Kidney (tissue), 14 donors: Measurements from ENCODE around the gene SMIM3. TPM values are rescaled to one million over a fixed set of nuclear protein-coding genes. Genes with fewer than 3 reads are reported as not detected.

Experiments
- DNase-seq, 5 donors: peaks; one replicate each; pipeline ENCODE4 v3.0.0-alpha.2; 2013 to 2020
- FAIRE-seq: peaks from 2 replicates; lab custom pipeline; 2012; peaks lifted over from hg19 to GRCh38; lab: Jason Lieb, UNC
- H3K27ac ChIP-seq, 2 donors: one replicate each; pipeline ENCODE4 v1.7.0; 2013; ENCODE audit warnings: low read depth in 2 of 2, low read length in 2 of 2, inconsistent platforms in 1 of 2
- H3K27me3 ChIP-seq: one replicate; pipeline ENCODE4 v1.7.1; 2013; ENCODE audit warnings: low read length, inconsistent platforms; ENCODE audit not compliant: control insufficient read depth, insufficient read depth
- H3K36me3 ChIP-seq, 3 donors: one replicate each; pipeline versions ENCODE4 v1.7.0 to v1.7.1; 2013; ENCODE audit warnings: low read length in 3 of 3, control low read depth in 1 of 3, inconsistent platforms in 1 of 3; ENCODE audit not compliant: insufficient read depth in 3 of 3, control insufficient read depth in 2 of 3
- H3K4me1 ChIP-seq, 3 donors: one replicate each; pipeline versions ENCODE4 v1.7.0 to v1.7.1; 2013; ENCODE audit warnings: low read length in 3 of 3, inconsistent platforms in 1 of 3, low read depth in 1 of 3; ENCODE audit not compliant: control insufficient read depth in 2 of 3, insufficient read depth in 2 of 3
- H3K4me3 ChIP-seq, 3 donors: one replicate each; pipeline versions ENCODE4 v1.7.0 to v1.8.1; 2013; ENCODE audit warnings: low read length in 3 of 3, control low read depth in 1 of 3, inconsistent platforms in 1 of 3
- H3K9ac ChIP-seq, 3 donors: one replicate each; pipeline versions ENCODE4 v1.7.0 to v1.7.1; 2013; ENCODE audit warnings: low read length in 3 of 3, control low read depth in 1 of 3, inconsistent platforms in 1 of 3
- H3K9me3 ChIP-seq, 3 donors: one replicate each; pipeline versions ENCODE4 v1.7.0 to v1.7.1; 2013; ENCODE audit warnings: low read length in 3 of 3, control low read depth in 1 of 3, inconsistent platforms in 1 of 3; ENCODE audit not compliant: control insufficient read depth in 2 of 3, insufficient read depth in 1 of 3
- CTCF ChIP-seq: IDR thresholded peaks from 3 replicates; pipeline ENCODE4 v1.5.1; 2012; ENCODE audit warnings: mild to moderate bottlenecking, moderate library complexity, borderline replicate concordance; ENCODE audit not compliant: insufficient read depth; ENCODE audit errors: extremely low read depth
- intact Hi-C: fragments of 100-400 bp; cut with DNase I; formaldehyde crosslinking; loops from one replicate; pipeline ENCODE4 v1.11.1; 2022
- polyA plus RNA-seq: library from polyadenylated mRNA; stranded (reverse); fragments of 350-450 nt; fragmentation: Illumina TruSeq; extraction: RNeasy Lipid Tissue Mini Kit (QIAGEN cat#74804); gene quantifications from one replicate; pipeline ENCODE4 v1.2.3, GENCODE V29; 2014; ENCODE audit warnings: low read depth, low replicate concordance; ENCODE audit not compliant: insufficient read depth
- total RNA-seq: library from RNA; stranded (reverse); fragmentation: NEBNext Ultra II Directional; extraction: Animal tissue kit (Norgen Biotek cat#: 25700); gene quantifications from one replicate; pipeline ENCODE4 v1.2.1, GENCODE V29; 2021
- donor health status: control.
- donor health status: control.
- donor health status: control.
- donor health status: control.
- donor health status: control.
- donor health status: DM: yes; HTN: yes; CAD: no.
- donor health status: Normal renal cell carcinoma (clear cell type).

Gene SMIM3
- total and polyA plus RNA-seq, 2 donors from 2014 or later, result 23.0 to 23.9 TPM

- DNase-seq (peak in 1 of 5 donors; percentile 53), FAIRE-seq (no peak)
- intact Hi-C loops, result no loop called here
- no peaks in the 10 kb centered on the region for H3K9me3 ChIP-seq
- peak overlapping the region; percentile 79 to 91 for H3K27ac ChIP-seq
- peak overlapping the region in 1 of 3 donors; percentile 7 for H3K4me3 ChIP-seq
- TF ChIP-seq CTCF, result no peak
- peaks cover 7 to 33% (median 27%) of the 10 kb centered on the region in 3 donors for H3K4me1 ChIP-seq
- no peaks in the 10 kb centered on the region for H3K36me3 ChIP-seq
- peak overlapping the region in 2 of 3 donors; percentile 10 to 17 for H3K9ac ChIP-seq
- no peaks in the 10 kb centered on the region for H3K27me3 ChIP-seq
Measured at GRCh38 chr5:150782850-150783249, 4.3 kb downstream of the SMIM3 start.

- Histone ChIP-seq H3K4me3 (peak overlapping the region in 2 of 3 donors; percentile 22 to 23), H3K27ac (peak overlapping the region; percentile 79 to 88), H3K4me1 (peaks cover 7 to 31% (median 24%) of the 10 kb centered on the region in 3 donors), H3K36me3 (no peaks in the 10 kb centered on the region), H3K27me3 (no peaks in the 10 kb centered on the region), H3K9ac (peak overlapping the region in 2 of 3 donors; percentile 10 to 17), H3K9me3 (no peaks in the 10 kb centered on the region)
- DNase-seq (peak; percentile 67 to 97 (median 85)), FAIRE-seq (peak; percentile 62)
- intact Hi-C loops, result no loop called here
- no peak for TF ChIP-seq CTCF
Measured at GRCh38 chr5:150783422-150783928, 4.9 kb downstream of the SMIM3 start.

- Histone ChIP-seq H3K27ac (no peak overlapping the region), H3K9ac (no peak overlapping the region), H3K4me3 (no peak overlapping the region), H3K27me3 (no peaks in the 10 kb centered on the region), H3K4me1 (peaks cover 7 to 35% (median 26%) of the 10 kb centered on the region in 3 donors), H3K9me3 (no peaks in the 10 kb centered on the region), H3K36me3 (no peaks in the 10 kb centered on the region)
- no peak for TF ChIP-seq CTCF
- intact Hi-C loops, result no loop called here
- no peak for FAIRE-seq
- DNase-seq, result no peak
Measured at GRCh38 chr5:150785950-150786349, 7.4 kb downstream of the SMIM3 start.
